Astrocyte of the hippocampus (primary cell): ENCODE measurements around the gene PIAS1.
"Not testable (repeated sequence)": the region's sequence is repeated elsewhere in the genome, so short reads cannot be mapped to it uniquely, and the experiment has no call there.

Source experiments
- DNase-seq: peaks from one replicate; pipeline ENCODE4 v3.0.0; 2011; ENCODE audit warnings: low read depth, low spot score

Gene PIAS1

GRCh38 chr15:68183616-68184315 lies 129.7 kb downstream of the PIAS1 start:
- DNase-seq, result no peak

- no peak for DNase-seq
These were observed 130.7 kb downstream of the PIAS1 start for GRCh38 chr15:68184616-68185480.

- peak; percentile 45 for DNase-seq
These were observed 132.7 kb downstream of the PIAS1 start for GRCh38 chr15:68186671-68187397.

- DNase-seq, result peak; percentile 92
These were observed 133.4 kb downstream of the PIAS1 start for GRCh38 chr15:68187559-68187958.

- DNase-seq, result no peak
These were observed 134.5 kb downstream of the PIAS1 start for GRCh38 chr15:68188647-68189046.

GRCh38 chr15:68190048-68190447 lies 135.9 kb downstream of the PIAS1 start:
- no peak for DNase-seq

- DNase-seq, result peak; percentile 40
These were observed 137.4 kb downstream of the PIAS1 start for GRCh38 chr15:68191555-68191954.

GRCh38 chr15:68192117-68192516 lies 138.0 kb downstream of the PIAS1 start:
- no peak for DNase-seq

- no peak for DNase-seq
These were observed 138.8 kb downstream of the PIAS1 start for GRCh38 chr15:68192804-68193486.

GRCh38 chr15:68195336-68196112 lies 141.4 kb downstream of the PIAS1 start:
- DNase-seq, result no peak

- no peak for DNase-seq
These were observed 142.5 kb downstream of the PIAS1 start for GRCh38 chr15:68196445-68197169.

GRCh38 chr15:68197170-68197492 lies 143.0 kb downstream of the PIAS1 start:
- no peak for DNase-seq

- no peak for DNase-seq
These were observed 143.7 kb downstream of the PIAS1 start for GRCh38 chr15:68197661-68198437.

- no peak for DNase-seq
These were observed 145.2 kb downstream of the PIAS1 start for GRCh38 chr15:68199340-68199739.

GRCh38 chr15:68200016-68200861 lies 146.1 kb downstream of the PIAS1 start:
- DNase-seq, result no peak

- no peak for DNase-seq
These were observed 147.2 kb downstream of the PIAS1 start for GRCh38 chr15:68201153-68201878.

GRCh38 chr15:68201879-68202261 lies 147.8 kb downstream of the PIAS1 start:
- no peak for DNase-seq

GRCh38 chr15:68202994-68203393 lies 148.9 kb downstream of the PIAS1 start:
- not testable (repeated sequence) for DNase-seq
